ENCODE data around the gene ZNF277.

DNA sequence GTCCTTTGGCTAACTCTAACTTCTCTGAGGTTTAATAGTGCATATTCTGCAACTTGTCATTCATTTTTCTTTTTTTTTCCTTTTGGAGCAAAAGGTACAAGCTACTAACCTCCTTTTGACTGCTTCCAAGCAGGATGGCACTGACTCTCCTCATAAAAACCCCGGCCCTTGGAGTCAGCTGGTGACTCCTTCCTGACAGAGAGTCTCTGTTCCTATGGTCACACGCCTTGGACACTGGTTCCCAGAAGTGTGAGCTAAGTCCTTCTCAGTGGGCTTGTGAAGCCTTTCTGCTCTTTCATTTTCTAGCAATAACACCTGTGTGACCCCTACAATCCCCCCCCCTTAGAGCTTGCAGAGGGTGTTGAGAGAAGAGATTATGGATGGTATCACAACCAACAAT, 22.0 kb upstream of the ZNF277 start:
- TF ChIP-seq, protein P1, sequence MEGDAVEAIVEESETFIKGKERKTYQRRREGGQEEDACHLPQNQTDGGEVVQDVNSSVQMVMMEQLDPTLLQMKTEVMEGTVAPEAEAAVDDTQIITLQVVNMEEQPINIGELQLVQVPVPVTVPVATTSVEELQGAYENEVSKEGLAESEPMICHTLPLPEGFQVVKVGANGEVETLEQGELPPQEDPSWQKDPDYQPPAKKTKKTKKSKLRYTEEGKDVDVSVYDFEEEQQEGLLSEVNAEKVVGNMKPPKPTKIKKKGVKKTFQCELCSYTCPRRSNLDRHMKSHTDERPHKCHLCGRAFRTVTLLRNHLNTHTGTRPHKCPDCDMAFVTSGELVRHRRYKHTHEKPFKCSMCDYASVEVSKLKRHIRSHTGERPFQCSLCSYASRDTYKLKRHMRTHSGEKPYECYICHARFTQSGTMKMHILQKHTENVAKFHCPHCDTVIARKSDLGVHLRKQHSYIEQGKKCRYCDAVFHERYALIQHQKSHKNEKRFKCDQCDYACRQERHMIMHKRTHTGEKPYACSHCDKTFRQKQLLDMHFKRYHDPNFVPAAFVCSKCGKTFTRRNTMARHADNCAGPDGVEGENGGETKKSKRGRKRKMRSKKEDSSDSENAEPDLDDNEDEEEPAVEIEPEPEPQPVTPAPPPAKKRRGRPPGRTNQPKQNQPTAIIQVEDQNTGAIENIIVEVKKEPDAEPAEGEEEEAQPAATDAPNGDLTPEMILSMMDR (IDR thresholded peaks at IDR 0.05; ENCODE audit: insufficient read depth, low read length, poor library complexity, severe bottlenecking) = no peak
- TF ChIP-seq EZH2phosphoT487 (conservative IDR thresholded peaks at IDR 0.05; ENCODE audit: low read length) = no peak
